ENCODE results near the gene MAD1L1.
"Not testable (repeated sequence)": the region's sequence is repeated elsewhere in the genome, so short reads cannot be mapped to it uniquely, and the experiment has no call there.

The MAD1L1 gene

GRCh38 chr7:1823376-1824150 is 409.2 kb downstream of the MAD1L1 start:
- no peak for DNase-seq

- DNase-seq = no peak
These were observed 413.4 kb downstream of the MAD1L1 start for GRCh38 chr7:1819259-1819841.

DNA sequence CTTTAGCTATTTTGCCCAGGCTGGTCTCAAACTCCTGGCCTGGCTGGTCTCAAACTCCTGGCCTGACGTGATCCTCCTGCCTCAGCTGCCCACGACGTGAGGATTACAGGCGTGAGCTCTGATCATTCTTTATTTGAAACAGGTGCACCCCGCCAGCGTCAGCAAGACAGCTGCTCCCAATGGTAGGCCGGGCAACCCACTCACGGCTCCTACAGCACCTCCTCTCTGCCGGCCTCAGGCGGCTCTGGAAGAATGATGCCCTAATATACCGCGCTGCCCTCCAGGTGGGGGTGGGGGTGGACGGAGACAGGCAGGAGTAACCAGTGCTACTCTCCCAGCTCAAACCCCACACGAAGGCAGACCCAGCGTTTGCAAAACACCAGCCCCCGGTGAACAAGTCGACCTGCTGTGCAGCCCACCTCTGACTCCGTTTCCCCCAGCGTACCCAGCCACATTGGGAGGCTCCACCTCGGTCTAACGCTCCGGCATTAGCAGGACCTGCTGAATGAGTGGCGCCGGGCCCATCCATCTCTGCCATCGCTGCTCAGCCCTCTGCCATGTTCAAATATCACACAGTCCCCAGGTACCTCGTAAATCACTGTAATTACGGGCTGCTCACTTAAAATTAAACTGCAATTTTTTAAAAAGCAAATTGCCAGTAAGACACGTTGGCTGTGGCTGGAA is 414.0 kb downstream of the MAD1L1 start:
- DNase-seq = no peak

DNA sequence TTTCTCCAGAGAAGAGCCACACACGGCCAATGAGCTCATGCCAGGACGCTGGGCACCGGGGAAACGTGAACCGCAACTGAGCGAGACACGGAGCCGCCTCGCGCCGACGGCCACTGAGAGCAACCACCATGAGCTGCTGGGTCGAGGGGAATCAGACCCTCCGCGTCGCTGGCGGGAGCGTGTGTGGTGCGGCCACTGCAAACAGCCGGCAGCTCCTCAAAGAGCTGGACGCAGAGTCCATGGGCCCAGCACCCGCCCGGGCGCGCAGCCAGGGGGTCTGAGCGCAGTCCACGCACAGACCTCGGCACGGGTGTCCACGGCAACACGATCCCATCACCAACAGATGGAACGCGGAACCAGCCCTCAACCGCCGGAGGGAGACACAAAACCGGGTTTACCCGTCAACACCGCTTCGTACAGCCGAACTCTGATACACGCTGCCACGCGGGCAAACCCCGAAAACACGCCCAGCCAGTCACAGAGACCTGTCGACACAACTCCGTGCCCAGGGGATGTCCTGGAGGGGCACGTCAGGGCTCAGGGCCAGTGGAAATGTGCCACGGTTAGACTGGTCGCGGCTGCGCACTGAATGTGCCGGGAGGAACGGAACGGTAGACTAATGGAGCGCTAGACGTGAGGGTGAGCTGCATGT is 415.6 kb downstream of the MAD1L1 start:
- DNase-seq = no peak

DNA sequence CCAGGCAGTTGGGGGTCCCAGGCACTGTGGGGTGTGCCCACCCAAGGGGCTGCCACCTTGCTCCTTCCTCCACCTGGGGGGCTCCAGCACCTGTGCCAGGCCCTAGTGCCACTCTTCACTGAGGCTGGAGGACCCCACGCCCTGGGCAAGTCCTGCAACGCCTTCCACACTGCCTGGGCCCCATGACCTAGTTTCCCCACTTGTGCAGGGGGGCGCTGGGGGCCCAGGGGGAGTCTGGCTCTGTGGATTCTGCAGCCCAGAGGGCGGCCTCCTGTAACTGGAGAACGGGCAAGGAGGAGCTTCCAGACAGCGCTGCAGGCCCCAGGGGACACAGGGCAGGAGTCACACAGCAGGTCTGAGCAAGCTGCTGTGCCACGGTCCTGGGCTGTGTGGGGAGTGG is 416.3 kb downstream of the MAD1L1 start:
- DNase-seq = not testable (repeated sequence)

GRCh38 chr7:1815551-1816281 is 417.0 kb downstream of the MAD1L1 start:
- DNase-seq = not testable (repeated sequence)

DNA sequence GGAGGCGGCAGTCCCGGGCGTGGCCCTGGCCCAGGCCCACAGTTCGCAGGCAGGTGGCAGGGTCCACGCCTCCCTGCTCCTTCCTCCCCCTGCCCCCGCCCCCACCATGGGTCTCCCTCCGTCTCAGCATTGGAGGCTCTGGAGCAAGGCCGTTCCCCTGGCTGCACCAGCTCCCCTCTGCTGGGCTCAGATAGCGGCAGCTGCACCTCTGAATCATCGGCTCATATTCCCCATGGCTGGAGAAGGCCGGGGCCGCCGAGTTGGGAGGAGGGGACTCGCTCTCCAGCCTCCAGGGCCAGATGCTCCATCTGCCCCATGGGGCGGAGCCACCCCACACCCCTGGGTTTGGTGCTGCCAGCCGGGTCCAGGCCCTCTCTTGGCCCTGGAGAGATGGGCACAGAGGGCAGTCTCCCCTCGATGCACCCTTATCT is 417.7 kb downstream of the MAD1L1 start:
- DNase-seq = no peak

- no peak for DNase-seq
These were observed 418.5 kb downstream of the MAD1L1 start for GRCh38 chr7:1814089-1814811.

DNA sequence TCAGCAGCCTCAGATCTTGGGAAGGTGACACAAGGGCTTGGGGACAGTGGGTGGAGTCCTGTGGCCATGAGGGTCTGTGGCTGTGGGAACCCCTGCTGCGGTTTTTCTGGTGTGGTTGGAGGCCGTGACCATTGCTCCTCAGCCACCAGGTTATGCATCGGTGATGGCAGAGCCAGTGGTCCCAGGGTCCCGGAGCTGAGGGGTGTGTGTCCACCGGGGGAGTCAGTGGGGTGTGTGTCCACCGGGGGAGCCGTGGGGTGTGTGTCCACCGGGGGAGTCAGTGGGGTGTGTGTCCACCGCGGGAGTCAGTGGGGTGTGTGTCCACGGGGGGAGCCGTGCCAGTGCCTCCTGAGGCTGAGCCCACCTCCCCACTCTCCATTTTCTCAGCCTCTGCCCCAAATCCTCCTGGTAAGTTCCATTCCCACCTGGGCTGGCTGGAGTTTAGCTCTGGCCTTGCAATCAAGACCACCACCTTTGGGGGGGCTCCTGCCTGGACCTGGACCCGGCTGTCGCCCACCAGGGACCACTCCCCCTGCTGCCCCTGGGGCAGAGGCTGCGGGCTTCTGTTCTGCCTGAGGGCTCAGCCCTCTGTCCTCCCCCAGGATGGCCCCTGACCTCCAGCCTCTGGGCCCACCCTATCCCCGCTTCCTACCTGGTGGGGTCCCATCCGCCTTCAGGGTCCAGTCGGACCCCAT is 419.2 kb downstream of the MAD1L1 start:
- DNase-seq = no peak

DNA sequence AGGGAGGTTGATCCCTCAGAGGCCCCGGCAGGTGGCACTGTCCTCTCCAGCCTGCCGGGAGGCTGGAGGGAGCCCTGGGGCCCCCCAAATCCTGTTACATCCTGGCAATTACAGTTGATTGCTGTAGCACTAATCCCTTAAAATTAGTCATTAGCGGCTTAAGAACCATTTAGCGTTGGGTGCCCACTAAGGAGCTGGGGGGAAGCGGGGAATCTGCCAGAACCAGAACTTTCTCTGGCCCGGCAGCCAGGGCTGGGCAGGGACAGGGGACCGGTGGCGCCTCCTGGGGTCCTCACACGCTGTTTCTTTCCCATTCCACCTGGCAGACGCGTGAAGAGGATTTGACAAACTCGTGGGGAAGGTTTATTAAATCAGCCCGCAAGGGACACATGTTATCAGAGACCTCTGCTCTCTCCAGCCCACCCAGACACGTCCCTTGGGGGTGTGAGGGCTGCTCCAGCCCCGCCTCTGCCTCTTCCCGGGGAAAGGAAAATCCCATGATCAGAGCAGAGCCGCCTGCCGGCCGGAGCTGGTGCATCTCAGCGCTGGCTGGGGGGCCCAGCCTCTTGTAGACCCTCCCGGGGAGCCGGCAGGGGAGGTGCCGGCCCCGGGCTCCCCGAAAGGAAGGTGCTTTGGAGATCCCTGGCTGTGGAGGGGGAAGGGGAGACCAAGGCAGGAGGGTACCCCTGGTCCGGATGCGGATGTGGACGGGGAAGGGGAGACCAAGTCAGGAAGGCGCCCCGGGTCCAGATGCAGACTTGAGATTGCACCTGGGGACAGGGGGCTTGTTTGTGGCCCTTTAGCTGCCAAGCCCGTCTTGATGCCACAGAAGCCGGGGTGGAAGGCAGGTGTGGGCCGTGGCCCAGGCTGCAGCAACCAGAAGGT is 420.0 kb downstream of the MAD1L1 start:
- DNase-seq = no peak

- no peak for DNase-seq
These were observed 420.8 kb downstream of the MAD1L1 start for GRCh38 chr7:1811850-1812508.

- no peak for DNase-seq
These were observed 421.5 kb downstream of the MAD1L1 start for GRCh38 chr7:1810961-1811849.

DNA sequence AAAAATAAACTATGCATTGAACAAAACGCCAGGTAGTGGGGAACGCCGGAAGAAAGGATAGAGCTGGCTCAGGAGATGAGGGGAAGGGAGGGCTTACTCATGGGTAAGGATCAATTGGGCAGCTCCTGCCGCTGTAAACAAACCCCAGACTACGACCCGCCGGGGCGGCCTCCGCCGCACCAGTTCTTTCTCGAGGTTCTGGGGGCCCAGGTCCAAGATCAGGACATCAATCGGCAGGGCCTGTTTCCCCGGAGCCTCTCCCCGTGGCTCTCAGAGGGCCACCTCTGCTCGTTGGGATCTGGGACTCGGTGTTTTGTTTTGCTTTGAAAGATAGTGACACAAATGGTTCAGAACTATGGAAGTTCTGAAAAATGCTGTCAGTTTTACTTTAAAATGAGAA is 422.2 kb downstream of the MAD1L1 start:
- DNase-seq = no peak

- DNase-seq = no peak
These were observed 423.0 kb downstream of the MAD1L1 start for GRCh38 chr7:1809601-1810258.

GRCh38 chr7:1809070-1809469 is 423.7 kb downstream of the MAD1L1 start:
- DNase-seq = no peak

- no peak for DNase-seq
These were observed 424.7 kb downstream of the MAD1L1 start for GRCh38 chr7:1807821-1808600.

GRCh38 chr7:1806354-1806753 is 426.4 kb downstream of the MAD1L1 start:
- DNase-seq = no peak
